GM12873 (cell line): ENCODE results near the gene LBX2.

Source experiments
- CTCF ChIP-seq: IDR thresholded peaks from 2 replicates; pipeline ENCODE4 v1.5.1; 2012; ENCODE audit warnings: low read depth, mild to moderate bottlenecking, moderate library complexity, low read length, control low read depth; ENCODE audit not compliant: insufficient read depth; ENCODE audit errors: missing control alignments

The LBX2 gene

GRCh38 chr2:74514368-74515270, 15.2 kb upstream of the LBX2 start, which contains the start of gene TLX2:
TSS of gene TLX2 (plus strand) at chr2:74514450. CDS start at chr2:74514807, 357 bp downstream.
- no peak for TF ChIP-seq CTCF

- no peak for TF ChIP-seq CTCF
Measured at GRCh38 chr2:74513605-74514367, 14.4 kb upstream of the LBX2 start.

- TF ChIP-seq CTCF: no peak
Measured at GRCh38 chr2:74512744-74513604, 13.6 kb upstream of the LBX2 start.

GRCh38 chr2:74511104-74511989, 11.9 kb upstream of the LBX2 start:
- no peak for TF ChIP-seq CTCF

DNA sequence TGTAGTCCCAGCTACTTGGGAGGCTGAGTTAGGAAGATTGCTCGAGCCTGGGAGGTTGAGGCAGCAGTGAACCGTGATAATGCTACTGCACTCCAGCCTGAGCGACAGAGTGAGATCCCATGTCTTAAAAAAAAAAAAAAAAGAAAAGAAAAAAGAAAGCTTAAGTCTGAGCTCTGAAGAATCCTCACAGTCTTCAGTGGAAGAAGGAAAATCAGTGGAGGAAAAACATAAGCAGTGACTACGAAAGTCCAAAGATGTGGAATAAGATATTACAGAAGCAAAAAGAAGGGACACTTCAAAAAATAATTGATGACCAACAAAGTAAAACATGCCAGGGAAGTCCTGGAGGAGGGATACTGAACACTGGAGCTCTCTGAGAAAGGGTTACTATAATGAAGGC, 10.9 kb upstream of the LBX2 start:
- TF ChIP-seq CTCF: no peak

GRCh38 chr2:74507926-74508520, 8.6 kb upstream of the LBX2 start:
- TF ChIP-seq CTCF: no peak
